SK-N-SH (cell line): ENCODE data around the gene TIMP2. TPM values are rescaled to one million over a fixed set of nuclear protein-coding genes. Genes with fewer than 3 reads are reported as not detected.

Source experiments
- CTCF ChIA-PET: fragments of 300-600, 350-600 bp; formaldehyde crosslinking; extraction: SDS; loops from one replicate; lab custom pipeline; 2021; lab: Yijun Ruan, JAX
- POLR2A ChIA-PET: fragments of 350-600 bp; sonication (Branson Sonifier 250); formaldehyde crosslinking; extraction: SDS; loops from one replicate; lab custom pipeline; 2020; ENCODE audit warnings: antibody characterized with exemption, inconsistent platforms; lab: Yijun Ruan, JAX
- DNase-seq: peaks from one replicate; pipeline ENCODE4 v3.0.0; 2012
- H2AFZ ChIP-seq: fragments of 200-600 bp; sonication (generic); 2 replicates; pipeline ENCODE4 v1.8.1; 2016; ENCODE audit warnings: antibody characterized with exemption, mild to moderate bottlenecking, low read depth
- H3F3A ChIP-seq: fragments of 200-600 bp; sonication (generic); replicated peaks from 2 replicates; pipeline ENCODE3; 2016; ENCODE audit warnings: antibody characterized with exemption, mild to moderate bottlenecking; ENCODE audit not compliant: insufficient read depth
- H3K27ac ChIP-seq, 2 experiments: fragments of 200-500 bp in 1 of 2; fragments of 200-600 bp in 1 of 2; sonication (Bioruptor generic) in 1 of 2; sonication (generic), shearing (Covaris generic) in 1 of 2; 2 replicates each; pipeline versions ENCODE4 v1.5.1 to v1.6.1; 2014 to 2016; ENCODE audit warnings: low read depth in 2 of 2, inconsistent platforms in 1 of 2, low read length in 1 of 2, mild to moderate bottlenecking in 1 of 2, mixed read lengths in 1 of 2
- H3K27me3 ChIP-seq: fragments of 200-600 bp; sonication (generic), shearing (Covaris generic); 2 replicates; pipeline ENCODE4 v1.6.1; 2016; ENCODE audit warnings: mixed run types; ENCODE audit not compliant: insufficient read depth
- H3K36me3 ChIP-seq, 2 experiments: fragments of 200-500 bp in 1 of 2; fragments of 200-600 bp in 1 of 2; sonication (Bioruptor generic) in 1 of 2; sonication (generic) in 1 of 2; replicated peaks in 1 of 2; 2 replicates each; pipeline versions ENCODE3 to v1.5.1; 2014 to 2016; ENCODE audit warnings: low read length in 1 of 2, mild to moderate bottlenecking in 1 of 2; ENCODE audit not compliant: insufficient read depth in 2 of 2, control insufficient read depth in 1 of 2
- H3K4me1 ChIP-seq, 2 experiments: fragments of 200-500 bp in 1 of 2; fragments of 200-600 bp in 1 of 2; sonication (Bioruptor generic) in 1 of 2; sonication (generic), shearing (Covaris generic) in 1 of 2; 2 replicates each; pipeline versions ENCODE4 v1.5.1 to v1.6.1; 2014 to 2016; ENCODE audit warnings: low read depth in 1 of 2, low read length in 1 of 2, mixed run types in 1 of 2; ENCODE audit not compliant: insufficient read depth in 2 of 2, control insufficient read depth in 1 of 2
- H3K4me2 ChIP-seq: fragments of 200-600 bp; sonication (generic), shearing (Covaris generic); 2 replicates; pipeline ENCODE4 v1.6.1; 2017; ENCODE audit warnings: mixed run types
- H3K4me3 ChIP-seq, 2 experiments: fragments of 200-500 bp in 1 of 2; fragments of 200-600 bp in 1 of 2; sonication (Bioruptor generic) in 1 of 2; sonication (generic), shearing (Covaris generic) in 1 of 2; 2 replicates each; pipeline versions ENCODE4 v1.5.1 to v1.8.1; 2014 to 2016; ENCODE audit warnings: low read depth in 2 of 2, inconsistent platforms in 1 of 2, low read length in 1 of 2, mild to moderate bottlenecking in 1 of 2, mixed read lengths in 1 of 2, moderate library complexity in 1 of 2
- H3K79me2 ChIP-seq: fragments of 200-600 bp; sonication (generic); 2 replicates; pipeline ENCODE4 v1.8.1; 2017; ENCODE audit warnings: mild to moderate bottlenecking; ENCODE audit not compliant: insufficient read depth
- H3K9ac ChIP-seq: fragments of 200-600 bp; sonication (generic); 2 replicates; pipeline ENCODE4 v1.6.1; 2017; ENCODE audit warnings: mixed run types
- H3K9me2 ChIP-seq: fragments of 200-600 bp; sonication (generic); 2 replicates; pipeline ENCODE4 v1.6.1; 2017; ENCODE audit warnings: mixed run types
- H3K9me3 ChIP-seq: fragments of 200-600 bp; sonication (generic); 2 replicates; pipeline ENCODE4 v1.6.1; 2017; ENCODE audit warnings: mixed run types, mild to moderate bottlenecking, moderate library complexity
- H4K20me1 ChIP-seq: fragments of 200-600 bp; sonication (generic); 2 replicates; pipeline ENCODE4 v1.6.1; 2017; ENCODE audit warnings: mild to moderate bottlenecking, mixed run types; ENCODE audit not compliant: insufficient read depth
- EP300 ChIP-seq, 2 experiments: IDR thresholded peaks; 2 replicates each; pipeline versions ENCODE4 v1.4.0 to v1.6.1; 2012; ENCODE audit warnings: borderline replicate concordance in 1 of 2, low read depth in 1 of 2, low read length in 1 of 2
- EZH2phosphoT487 ChIP-seq: fragments of 200-600 bp; sonication (generic); IDR thresholded peaks from 2 replicates; pipeline ENCODE4 v1.6.1; 2017; ENCODE audit warnings: low read depth, mixed run types, mild to moderate bottlenecking, antibody characterized with exemption, moderate library complexity, borderline replicate concordance
- FOSL2 ChIP-seq: IDR thresholded peaks from 2 replicates; pipeline ENCODE4 v1.4.0; 2012; ENCODE audit warnings: low read depth, mild to moderate bottlenecking, moderate library complexity, borderline replicate concordance
- GABPA ChIP-seq: IDR thresholded peaks from 2 replicates; pipeline ENCODE4 v1.4.0; 2012; ENCODE audit warnings: low read depth, mild to moderate bottlenecking
- JUND ChIP-seq: IDR thresholded peaks from 2 replicates; pipeline ENCODE4 v1.4.0; 2012
- MEF2A ChIP-seq: IDR thresholded peaks from 2 replicates; pipeline ENCODE4 v1.4.0; 2012; ENCODE audit warnings: low read depth, borderline replicate concordance
- NFIC ChIP-seq: IDR thresholded peaks from 2 replicates; pipeline ENCODE4 v1.4.0; 2012; ENCODE audit warnings: borderline replicate concordance
- NRF1 ChIP-seq: IDR thresholded peaks from 2 replicates; pipeline ENCODE4 v1.6.1; 2012; ENCODE audit warnings: low read depth, mild to moderate bottlenecking, low read length
- POLR2AphosphoS5 ChIP-seq: IDR thresholded peaks from 2 replicates; pipeline ENCODE4 v1.6.1; 2012; ENCODE audit warnings: low read depth, low read length
- RCOR1 ChIP-seq: fragments of 150-350 bp; IDR thresholded peaks from 2 replicates; pipeline ENCODE4 v1.6.1; 2017; ENCODE audit warnings: antibody characterized with exemption, low read length
- SMC3 ChIP-seq: IDR thresholded peaks from 2 replicates; pipeline ENCODE4 v1.6.1; 2012; ENCODE audit warnings: low read depth, low read length, improper control_type of control experiment
- TAF1 ChIP-seq: IDR thresholded peaks from 2 replicates; pipeline ENCODE4 v1.6.1; 2012; ENCODE audit warnings: low read depth, mild to moderate bottlenecking, low read length, moderate library complexity, borderline replicate concordance
- WGBS: methylation state at CpG from one replicate; pipeline ENCODE4 v1.1.6; 2017; ENCODE audit warnings: low lambda C conversion rate; 5-methylcytosine and 5-hydroxymethylcytosine counted together
- polyA plus RNA-seq, 3 experiments: library from polyadenylated mRNA; depleted of rRNA; stranded (reverse); fragments of >200 nt; gene quantifications; 2 replicates each; pipeline ENCODE4 v1.2.3, GENCODE V29; 2012
- TF ChIP-seq, protein P1 (sequence below): fragments of 150-350 bp; IDR thresholded peaks from 2 replicates; pipeline ENCODE4 v1.6.1; 2016; ENCODE audit warnings: mild to moderate bottlenecking, low read depth, low read length
- TF ChIP-seq, protein P2 (sequence below): IDR thresholded peaks from 2 replicates; pipeline ENCODE4 v1.4.0; 2012; ENCODE audit warnings: low read depth
- TF ChIP-seq, protein P3 (sequence below): fragments of 150-350 bp; IDR thresholded peaks from 2 replicates; pipeline ENCODE4 v1.6.1; 2017; ENCODE audit warnings: antibody characterized with exemption, low read length, low read depth, borderline replicate concordance

Gene TIMP2
- polyA plus RNA-seq, 1 of the 3 experiments (the other 2 are of a cell fraction): 441 TPM

DNA sequence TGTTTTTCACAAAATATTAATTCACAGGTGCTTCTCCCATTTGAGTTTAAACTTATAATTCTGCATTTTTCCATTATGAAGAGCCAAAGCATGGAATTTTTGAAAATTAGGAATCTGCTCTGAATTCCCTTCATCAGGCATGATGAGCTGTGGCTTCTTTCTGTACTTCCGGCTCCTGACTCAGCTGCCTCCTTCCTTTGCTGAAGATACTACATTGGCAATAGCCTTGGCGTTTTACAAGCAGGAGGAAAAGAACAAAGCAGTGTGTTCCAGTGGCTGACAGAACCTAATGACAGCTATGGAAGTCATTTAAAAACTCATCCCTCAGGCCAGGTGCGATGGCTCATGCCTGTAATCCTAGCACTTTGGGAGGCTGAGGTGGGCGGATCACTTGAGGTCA is 66.1 kb downstream of the TIMP2 start:
- 89% methylated on average over 4 of the region's 4 CpGs for WGBS
- no peak overlapping the region for H3K4me3 ChIP-seq
- TF ChIP-seq, protein P1, sequence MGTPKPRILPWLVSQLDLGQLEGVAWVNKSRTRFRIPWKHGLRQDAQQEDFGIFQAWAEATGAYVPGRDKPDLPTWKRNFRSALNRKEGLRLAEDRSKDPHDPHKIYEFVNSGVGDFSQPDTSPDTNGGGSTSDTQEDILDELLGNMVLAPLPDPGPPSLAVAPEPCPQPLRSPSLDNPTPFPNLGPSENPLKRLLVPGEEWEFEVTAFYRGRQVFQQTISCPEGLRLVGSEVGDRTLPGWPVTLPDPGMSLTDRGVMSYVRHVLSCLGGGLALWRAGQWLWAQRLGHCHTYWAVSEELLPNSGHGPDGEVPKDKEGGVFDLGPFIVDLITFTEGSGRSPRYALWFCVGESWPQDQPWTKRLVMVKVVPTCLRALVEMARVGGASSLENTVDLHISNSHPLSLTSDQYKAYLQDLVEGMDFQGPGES: no peak
- TF ChIP-seq TAF1 (no peak), EZH2phosphoT487 (no peak), SMC3 (no peak), GABPA (no peak), MEF2A (no peak), RCOR1 (no peak)
- TF ChIP-seq, protein P2, sequence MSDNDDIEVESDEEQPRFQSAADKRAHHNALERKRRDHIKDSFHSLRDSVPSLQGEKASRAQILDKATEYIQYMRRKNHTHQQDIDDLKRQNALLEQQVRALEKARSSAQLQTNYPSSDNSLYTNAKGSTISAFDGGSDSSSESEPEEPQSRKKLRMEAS: no peak
- H3K4me2 ChIP-seq: no peak overlapping the region
- CTCF ChIA-PET: interaction anchor here (0.7 to 17.6 kb wide), 4 partner anchors 16 to 134 kb away, joined by 3 to 458 read pairs (median 5); partner anchors contain the start of gene LGALS3BP
- H3K79me2 ChIP-seq: peaks cover 40% of the 10 kb centered on the region
- H3K27ac ChIP-seq: no peak overlapping the region
- H3K9me2 ChIP-seq: no peaks in the 10 kb centered on the region
- no peaks in the 10 kb centered on the region for H3K27me3 ChIP-seq
- H3K36me3 ChIP-seq: peaks cover 33 to 53% of the 10 kb centered on the region in 2 experiments
- H3K9me3 ChIP-seq: no peaks in the 10 kb centered on the region
- H3F3A ChIP-seq: peaks cover 36% of the 10 kb centered on the region
- no peak for DNase-seq
- no peak overlapping the region for H2AFZ ChIP-seq
- peaks cover 0 to 7% of the 10 kb centered on the region in 2 experiments; a peak in 2 of 4 replicates for H3K4me1 ChIP-seq
- no peaks in the 10 kb centered on the region for H4K20me1 ChIP-seq
- POLR2A ChIA-PET: no interaction called here
- no peak overlapping the region for H3K9ac ChIP-seq

DNA sequence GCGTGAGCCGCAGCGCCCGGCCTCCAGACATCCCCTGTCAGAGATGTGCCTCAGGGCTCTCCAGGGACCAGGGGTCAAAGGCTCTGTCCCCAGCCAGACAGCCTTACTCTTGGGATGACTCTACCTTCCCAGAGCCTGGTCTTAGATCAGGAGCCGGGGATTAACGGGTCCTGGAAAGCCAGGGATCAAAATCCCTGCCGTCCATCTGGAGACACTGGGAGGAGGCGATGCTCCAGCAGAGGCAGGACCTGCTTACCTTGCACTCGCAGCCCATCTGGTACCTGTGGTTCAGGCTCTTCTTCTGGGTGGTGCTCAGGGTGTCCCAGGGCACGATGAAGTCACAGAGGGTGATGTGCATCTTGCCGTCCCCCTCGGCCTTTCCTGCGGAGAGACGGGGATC is 67.9 kb downstream of the TIMP2 start:
- Histone ChIP-seq H3K4me3 (no peak overlapping the region), H3K4me2 (no peak overlapping the region), H3K27me3 (no peaks in the 10 kb centered on the region), H3K36me3 (peaks cover 45 to 68% of the 10 kb centered on the region in 2 experiments), H3K27ac (no peak overlapping the region; a peak in 1 of 4 replicates), H2AFZ (no peak overlapping the region), H3K79me2 (peaks cover 37% of the 10 kb centered on the region), H3K9me2 (no peaks in the 10 kb centered on the region), H3K9me3 (no peaks in the 10 kb centered on the region), H3K9ac (no peak overlapping the region), H4K20me1 (no peaks in the 10 kb centered on the region), H3K4me1 (peaks cover 0 to 7% of the 10 kb centered on the region in 2 experiments; a peak in 2 of 4 replicates), H3F3A (peaks cover 36% of the 10 kb centered on the region)
- POLR2A ChIA-PET: no interaction called here
- TF ChIP-seq JUND: no peak
- no peak for TF ChIP-seq NRF1
- no peak for TF ChIP-seq POLR2AphosphoS5
- no peak for TF ChIP-seq NFIC
- TF ChIP-seq TAF1: no peak
- no peak for TF ChIP-seq FOSL2
- no peak for TF ChIP-seq EP300 (IDR thresholded peaks at IDR 0.05; ENCODE audit: borderline replicate concordance in 1 of 2, low read depth in 1 of 2, low read length in 1 of 2)
- TF ChIP-seq, protein P3, sequence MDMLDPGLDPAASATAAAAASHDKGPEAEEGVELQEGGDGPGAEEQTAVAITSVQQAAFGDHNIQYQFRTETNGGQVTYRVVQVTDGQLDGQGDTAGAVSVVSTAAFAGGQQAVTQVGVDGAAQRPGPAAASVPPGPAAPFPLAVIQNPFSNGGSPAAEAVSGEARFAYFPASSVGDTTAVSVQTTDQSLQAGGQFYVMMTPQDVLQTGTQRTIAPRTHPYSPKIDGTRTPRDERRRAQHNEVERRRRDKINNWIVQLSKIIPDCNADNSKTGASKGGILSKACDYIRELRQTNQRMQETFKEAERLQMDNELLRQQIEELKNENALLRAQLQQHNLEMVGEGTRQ: no peak
- DNase-seq: no peak
- WGBS: 99% methylated on average over 13 of the region's 14 CpGs
- CTCF ChIA-PET: interaction anchor here (5.8 to 17.6 kb wide), 2 partner anchors 8 to 111 kb away, joined by 46 to 458 read pairs; partner anchors contain the start of gene LGALS3BP
